ENCODE measurements around the gene SMYD2. TPM values are rescaled to one million over a fixed set of nuclear protein-coding genes. Genes with fewer than 3 reads are reported as not detected.

SMYD2 gene
- total RNA-seq (20.3 and 23.3 TPM in 2 replicates), polyA plus RNA-seq (26.3 and 39.2 TPM in 2 replicates), polyA minus RNA-seq (ENCODE audit: low replicate concordance) (7.6 and 11.1 TPM in 2 replicates)
- 21.5 and 31.2 TPM in 2 replicates for polyA plus RNA-seq (2012)

GRCh38 chr1:214281021-214281719 is at the start of gene SMYD2:
TSS of gene SMYD2 (plus strand) at chr1:214281159. CDS start at chr1:214281255, 96 bp downstream.
- no peaks in the 10 kb centered on the region for H3K27me3 ChIP-seq (ENCODE audit: control insufficient read depth, insufficient read depth, low read length)
- no peaks in the 10 kb centered on the region for H3K36me3 ChIP-seq (ENCODE audit: control insufficient read depth, insufficient read depth, low read length)
- peak within 1 kb of the TSS; percentile 78 for H3K9ac ChIP-seq (ENCODE audit: insufficient read depth, low read length)
- TF ChIP-seq EZH2 (IDR thresholded peaks at IDR 0.05; ENCODE audit: low read length, missing control alignments) (no peak), CTCF (conservative IDR thresholded peaks at IDR 0.05 in 1 of 2, IDR thresholded peaks at IDR 0.05 in 1 of 2; ENCODE audit: low read depth in 1 of 2, low read length in 2 of 2) (no peak)
- peak; percentile 47 to 64 for DNase-seq (ENCODE audit: low read depth in 2 of 2)
- peak within 1 kb of the TSS; percentile 55 to 94 (median 78) for H3K4me3 ChIP-seq (replicated peaks in 1 of 4; ENCODE audit: control extremely low read depth in 1 of 4, insufficient read depth in 1 of 4, low read depth in 3 of 4, low read length in 4 of 4)
- peaks cover 2% of the 10 kb centered on the region for H3K4me1 ChIP-seq (ENCODE audit: control insufficient read depth, extremely low read depth, insufficient read depth, low read length)
- peak within 1 kb of the TSS; percentile 65 for H3K27ac ChIP-seq (ENCODE audit: insufficient read depth, low read length)
- no peaks in the 10 kb centered on the region for H3K79me2 ChIP-seq (ENCODE audit: control insufficient read depth, insufficient read depth, low read length)
- no peaks in the 10 kb centered on the region for H3K9me3 ChIP-seq (ENCODE audit: control insufficient read depth, insufficient read depth, low read depth, low read length)
- peak within 1 kb of the TSS; percentile 86 for H3K4me2 ChIP-seq (ENCODE audit: extremely low read depth, insufficient read depth, low read length)
- H2AFZ ChIP-seq (ENCODE audit: low read length), result peak within 1 kb of the TSS; percentile 82
- no peaks in the 10 kb centered on the region for H4K20me1 ChIP-seq (ENCODE audit: control insufficient read depth, extremely low read depth, insufficient read depth, low read length)

- Histone ChIP-seq H2AFZ (ENCODE audit: low read length) (no peak overlapping the region), H3K9me3 (ENCODE audit: control insufficient read depth, insufficient read depth, low read depth, low read length) (no peaks in the 10 kb centered on the region), H3K27me3 (ENCODE audit: control insufficient read depth, insufficient read depth, low read length) (peaks cover 6% of the 10 kb centered on the region), H3K36me3 (ENCODE audit: control insufficient read depth, insufficient read depth, low read length) (no peaks in the 10 kb centered on the region), H4K20me1 (ENCODE audit: control insufficient read depth, extremely low read depth, insufficient read depth, low read length) (no peaks in the 10 kb centered on the region), H3K9ac (ENCODE audit: insufficient read depth, low read length) (no peak overlapping the region), H3K27ac (ENCODE audit: insufficient read depth, low read length) (no peak overlapping the region), H3K79me2 (ENCODE audit: control insufficient read depth, insufficient read depth, low read length) (no peaks in the 10 kb centered on the region), H3K4me3 (replicated peaks in 1 of 4; ENCODE audit: control extremely low read depth in 1 of 4, insufficient read depth in 1 of 4, low read depth in 3 of 4, low read length in 4 of 4) (no peak overlapping the region), H3K4me2 (ENCODE audit: extremely low read depth, insufficient read depth, low read length) (no peak overlapping the region), H3K4me1 (ENCODE audit: control insufficient read depth, extremely low read depth, insufficient read depth, low read length) (no peaks in the 10 kb centered on the region)
- no peak for DNase-seq (ENCODE audit: low read depth in 2 of 2)
- no peak for TF ChIP-seq CTCF (conservative IDR thresholded peaks at IDR 0.05 in 1 of 2, IDR thresholded peaks at IDR 0.05 in 1 of 2; ENCODE audit: low read depth in 1 of 2, low read length in 2 of 2)
- no peak for TF ChIP-seq EZH2 (IDR thresholded peaks at IDR 0.05; ENCODE audit: low read length, missing control alignments)
Observed at GRCh38 chr1:214233856-214234634, 46.9 kb upstream of the SMYD2 start.

- peak in 1 of 2 donors; percentile 18 for DNase-seq (ENCODE audit: low read depth in 2 of 2)
- Histone ChIP-seq H2AFZ (ENCODE audit: low read length) (no peak overlapping the region), H3K9me3 (ENCODE audit: control insufficient read depth, insufficient read depth, low read depth, low read length) (no peaks in the 10 kb centered on the region), H3K36me3 (ENCODE audit: control insufficient read depth, insufficient read depth, low read length) (no peaks in the 10 kb centered on the region), H3K4me2 (ENCODE audit: extremely low read depth, insufficient read depth, low read length) (no peak overlapping the region), H3K79me2 (ENCODE audit: control insufficient read depth, insufficient read depth, low read length) (no peaks in the 10 kb centered on the region), H3K4me3 (replicated peaks in 1 of 4; ENCODE audit: control extremely low read depth in 1 of 4, insufficient read depth in 1 of 4, low read depth in 3 of 4, low read length in 4 of 4) (no peak overlapping the region), H3K9ac (ENCODE audit: insufficient read depth, low read length) (no peak overlapping the region), H4K20me1 (ENCODE audit: control insufficient read depth, extremely low read depth, insufficient read depth, low read length) (no peaks in the 10 kb centered on the region), H3K27me3 (ENCODE audit: control insufficient read depth, insufficient read depth, low read length) (peaks cover 5% of the 10 kb centered on the region), H3K4me1 (ENCODE audit: control insufficient read depth, extremely low read depth, insufficient read depth, low read length) (no peaks in the 10 kb centered on the region), H3K27ac (ENCODE audit: insufficient read depth, low read length) (no peak overlapping the region)
- TF ChIP-seq CTCF (conservative IDR thresholded peaks at IDR 0.05 in 1 of 2, IDR thresholded peaks at IDR 0.05 in 1 of 2; ENCODE audit: low read depth in 1 of 2, low read length in 2 of 2) (no peak), EZH2 (IDR thresholded peaks at IDR 0.05; ENCODE audit: low read length, missing control alignments) (no peak)
Observed at GRCh38 chr1:214234635-214235025, 46.3 kb upstream of the SMYD2 start.
